Spleen (tissue), 7 donors: Measurements from ENCODE around the gene IGSF21.

Experiments used
- POLR2A ChIP-seq, 3 donors: fragments of 450-650 bp; IDR thresholded peaks; one replicate each; pipeline ENCODE4 v1.5.1; 2017; ENCODE audit warnings: antibody characterized with exemption in 3 of 3, mild to moderate bottlenecking in 1 of 3
- POLR2AphosphoS5 ChIP-seq, 3 donors: sonication (generic); formaldehyde crosslinking; IDR thresholded peaks; one replicate each; pipeline ENCODE4 v1.5.1; 2017; ENCODE audit warnings: antibody characterized with exemption in 3 of 3
- TF ChIP-seq, protein P1 (sequence below), 11 experiments: fragments of 200-600 bp in 7 of 11; fragments of 450-650 bp in 4 of 11; sonication (generic) in 4 of 11; IDR thresholded peaks in 8 of 11; conservative IDR thresholded peaks in 3 of 11; 1 replicate in 7 of 11; 2 replicates in 4 of 11; pipeline versions ENCODE4 v1.4.0 to v1.8.0; 2016 to 2021; ENCODE audit warnings: antibody characterized with exemption in 11 of 11, inconsistent platforms in 4 of 11, mild to moderate bottlenecking in 1 of 11
- donor health status: DM: no; HTN: no; CAD: no; lungs with moderate emphysema.
- donor health status: DM: no; HTN: no; CAD: no.
- donor health status: DM: no; HTN: no; CAD: no.

DNA sequence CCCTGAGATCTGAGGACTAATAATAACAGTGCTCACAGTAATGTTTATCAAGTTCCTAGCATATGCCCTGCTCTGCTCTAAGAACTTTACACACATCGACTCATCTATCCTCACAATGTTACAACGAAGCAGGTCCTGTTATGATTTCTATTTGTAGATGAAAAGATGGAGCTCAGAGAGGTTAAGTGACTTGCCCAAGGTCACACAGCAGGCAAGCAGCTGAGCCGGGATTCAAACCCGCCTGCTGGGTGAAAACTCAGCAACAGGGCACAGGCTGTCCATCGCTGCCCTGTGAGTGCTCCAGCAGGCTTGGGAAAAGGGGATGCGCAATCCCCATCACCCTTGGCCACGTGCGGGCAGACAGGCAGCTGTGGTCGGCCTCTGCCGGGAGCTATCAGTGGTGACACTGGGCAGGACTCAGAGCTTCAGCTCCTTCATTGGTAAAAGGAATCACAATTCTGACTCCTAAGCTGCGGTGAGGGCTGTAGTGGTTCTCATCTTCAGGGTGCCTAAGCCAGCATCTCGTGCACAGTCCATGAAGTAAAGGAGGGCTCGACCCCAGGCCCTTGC lies 199.8 kb downstream of the IGSF21 start:
- TF ChIP-seq POLR2A (IDR thresholded peaks at IDR 0.05) (no peak), POLR2AphosphoS5 (IDR thresholded peaks at IDR 0.05) (no peak)
- TF ChIP-seq, protein P1, sequence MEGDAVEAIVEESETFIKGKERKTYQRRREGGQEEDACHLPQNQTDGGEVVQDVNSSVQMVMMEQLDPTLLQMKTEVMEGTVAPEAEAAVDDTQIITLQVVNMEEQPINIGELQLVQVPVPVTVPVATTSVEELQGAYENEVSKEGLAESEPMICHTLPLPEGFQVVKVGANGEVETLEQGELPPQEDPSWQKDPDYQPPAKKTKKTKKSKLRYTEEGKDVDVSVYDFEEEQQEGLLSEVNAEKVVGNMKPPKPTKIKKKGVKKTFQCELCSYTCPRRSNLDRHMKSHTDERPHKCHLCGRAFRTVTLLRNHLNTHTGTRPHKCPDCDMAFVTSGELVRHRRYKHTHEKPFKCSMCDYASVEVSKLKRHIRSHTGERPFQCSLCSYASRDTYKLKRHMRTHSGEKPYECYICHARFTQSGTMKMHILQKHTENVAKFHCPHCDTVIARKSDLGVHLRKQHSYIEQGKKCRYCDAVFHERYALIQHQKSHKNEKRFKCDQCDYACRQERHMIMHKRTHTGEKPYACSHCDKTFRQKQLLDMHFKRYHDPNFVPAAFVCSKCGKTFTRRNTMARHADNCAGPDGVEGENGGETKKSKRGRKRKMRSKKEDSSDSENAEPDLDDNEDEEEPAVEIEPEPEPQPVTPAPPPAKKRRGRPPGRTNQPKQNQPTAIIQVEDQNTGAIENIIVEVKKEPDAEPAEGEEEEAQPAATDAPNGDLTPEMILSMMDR (IDR thresholded peaks at IDR 0.05 in 8 of 11, conservative IDR thresholded peaks at IDR 0.05 in 3 of 11) = no peak
